ENCODE measurements around the gene ATP4A.

Gene ATP4A

GRCh38 chr19:35522745-35523327 lies 40.6 kb downstream of the ATP4A start:
- no peak for DNase-seq

- DNase-seq: no peak
Observed at GRCh38 chr19:35521124-35521743, 42.2 kb downstream of the ATP4A start.

- no peak for DNase-seq
Observed at GRCh38 chr19:35519291-35519690, 44.2 kb downstream of the ATP4A start.

GRCh38 chr19:35518313-35518712 lies 45.1 kb downstream of the ATP4A start:
- DNase-seq: no peak

GRCh38 chr19:35517342-35517741 lies 46.1 kb downstream of the ATP4A start:
- DNase-seq: no peak

- DNase-seq: no peak
Observed at GRCh38 chr19:35516310-35516709, 47.1 kb downstream of the ATP4A start.

- no peak for DNase-seq
Observed at GRCh38 chr19:35514282-35514809, 49.1 kb downstream of the ATP4A start.

- DNase-seq: no peak
Observed at GRCh38 chr19:35513628-35514281, 49.7 kb downstream of the ATP4A start, which contains the start of gene DMKN. Gene DMKN (minus strand): TSS chr19:35513649. CDS start chr19:35513475, 174 bp downstream.

- DNase-seq: no peak
Observed at GRCh38 chr19:35512831-35513627, 50.4 kb downstream of the ATP4A start.

- no peak for DNase-seq
Observed at GRCh38 chr19:35511337-35511736, 52.1 kb downstream of the ATP4A start.

GRCh38 chr19:35510626-35510964 lies 52.9 kb downstream of the ATP4A start:
- DNase-seq: no peak

- peak; percentile 23 for DNase-seq
Observed at GRCh38 chr19:35509861-35510625, 53.4 kb downstream of the ATP4A start.

GRCh38 chr19:35509018-35509652 lies 54.3 kb downstream of the ATP4A start:
- DNase-seq: no peak

GRCh38 chr19:35508129-35508528 lies 55.3 kb downstream of the ATP4A start:
- no peak for DNase-seq

GRCh38 chr19:35507561-35507960 lies 55.9 kb downstream of the ATP4A start:
- DNase-seq: no peak

GRCh38 chr19:35506011-35506410 lies 57.4 kb downstream of the ATP4A start:
- no peak for DNase-seq

- DNase-seq: no peak
Observed at GRCh38 chr19:35502751-35503150, 60.7 kb downstream of the ATP4A start.

- DNase-seq: no peak
Observed at GRCh38 chr19:35501684-35502083, 61.8 kb downstream of the ATP4A start.

GRCh38 chr19:35500611-35501010 lies 62.8 kb downstream of the ATP4A start:
- no peak for DNase-seq

All from NCI-H1694 treated with DMSO at 0.1 percent for 48 hours (cell line).